Sigmoid colon (tissue), 7 donors: ENCODE data around the gene CCDC38. TPM values are rescaled to one million over a fixed set of nuclear protein-coding genes. Genes with fewer than 3 reads are reported as not detected.

Experiments
- DNase-seq: peaks from one replicate; pipeline ENCODE4 v3.0.0-alpha.2; 2019
- H3K27ac ChIP-seq, 4 donors: fragments of 200-600 bp; sonication (generic); one replicate each; pipeline ENCODE4 v1.5.1; 2016 to 2019; ENCODE audit warnings: mild to moderate bottlenecking in 1 of 4
- H3K27me3 ChIP-seq, 3 donors: fragments of 200-600 bp; sonication (generic); one replicate each; pipeline ENCODE4 v1.5.1; 2019; ENCODE audit warnings: mild to moderate bottlenecking in 1 of 3
- H3K36me3 ChIP-seq, 4 donors: fragments of 200-600 bp; sonication (generic); one replicate each; pipeline ENCODE4 v1.5.1; 2016 to 2019
- H3K4me1 ChIP-seq, 4 donors: fragments of 200-600 bp; sonication (generic); one replicate each; pipeline ENCODE4 v1.5.1; 2017 to 2019
- H3K4me3 ChIP-seq, 4 donors: fragments of 200-600 bp; sonication (generic); one replicate each; pipeline ENCODE4 v1.5.1; 2017 to 2019; ENCODE audit warnings: mild to moderate bottlenecking in 2 of 4, moderate library complexity in 1 of 4
- H3K9me3 ChIP-seq, 4 donors: fragments of 200-600 bp in 3 of 4; sonication (generic) in 3 of 4; one replicate each; pipeline versions ENCODE4 v1.5.1 to v1.6.1; 2013 to 2019
- EP300 ChIP-seq, 4 donors: sonication (generic); formaldehyde crosslinking; IDR thresholded peaks; one replicate each; pipeline ENCODE4 v1.6.1; 2017; ENCODE audit warnings: antibody characterized with exemption in 4 of 4
- POLR2A ChIP-seq, 2 donors: fragments of 450-650 bp; IDR thresholded peaks; one replicate each; pipeline ENCODE4 v1.6.1; 2016; ENCODE audit warnings: antibody characterized with exemption in 2 of 2, mild to moderate bottlenecking in 2 of 2, moderate library complexity in 2 of 2
- POLR2AphosphoS5 ChIP-seq, 4 donors: sonication (generic); formaldehyde crosslinking; IDR thresholded peaks; one replicate each; pipeline ENCODE4 v1.6.1; 2017; ENCODE audit warnings: antibody characterized with exemption in 4 of 4
- WGBS, 2 donors: extraction: QIAGEN DNeasy Blood & Tissue Kit; methylation state at CpG; one replicate each; pipeline ENCODE4 v1.1.7; 2013; 5-methylcytosine and 5-hydroxymethylcytosine counted together
- intact Hi-C: fragments of 100-400 bp; cut with DNase I; formaldehyde crosslinking; loops from one replicate; pipeline ENCODE4 v1.15.1; 2023
- polyA plus RNA-seq, 3 donors: library from polyadenylated mRNA; stranded (reverse); fragments of 200-250 nt; gene quantifications; one replicate each; pipeline ENCODE4 v1.2.3, GENCODE V29; 2013
- total RNA-seq, 4 donors: library from RNA; depleted of rRNA; stranded (reverse); fragments of >200 nt; gene quantifications; one replicate each; pipeline ENCODE4 v1.1.0, GENCODE V29; 2016
- TF ChIP-seq, protein P1 (sequence below), 4 experiments: fragments of 450-650 bp in 3 of 4; fragments of 200-600 bp in 1 of 4; IDR thresholded peaks; one replicate each; pipeline ENCODE4 v1.5.1; 2016 to 2019; ENCODE audit warnings: antibody characterized with exemption in 4 of 4, mild to moderate bottlenecking in 3 of 4, moderate library complexity in 2 of 4
- donor health status: healthy with polysubstance abuse.
- donor health status: Bipolar disorder and iron deficiency.
- donor health status: healthy.

CCDC38 gene
- total and polyA plus RNA-seq, 7 donors: not detected

GRCh38 chr12:95834572-95834971, 107.8 kb downstream of the CCDC38 start:
- Histone ChIP-seq H3K9me3 (no peaks in the 10 kb centered on the region), H3K4me3 (no peak overlapping the region), H3K4me1 (peaks cover 0 to 13% (median 8%) of the 10 kb centered on the region in 4 donors), H3K36me3 (no peaks in the 10 kb centered on the region), H3K27ac (no peak overlapping the region), H3K27me3 (no peaks in the 10 kb centered on the region)
- WGBS, 2 donors: 93 to 99% methylated on average over 1 of the region's 1 CpG
- no peak for DNase-seq
- TF ChIP-seq EP300 (IDR thresholded peaks at IDR 0.05) (no peak), POLR2AphosphoS5 (IDR thresholded peaks at IDR 0.05) (no peak), POLR2A (IDR thresholded peaks at IDR 0.05) (no peak)
- TF ChIP-seq, protein P1, sequence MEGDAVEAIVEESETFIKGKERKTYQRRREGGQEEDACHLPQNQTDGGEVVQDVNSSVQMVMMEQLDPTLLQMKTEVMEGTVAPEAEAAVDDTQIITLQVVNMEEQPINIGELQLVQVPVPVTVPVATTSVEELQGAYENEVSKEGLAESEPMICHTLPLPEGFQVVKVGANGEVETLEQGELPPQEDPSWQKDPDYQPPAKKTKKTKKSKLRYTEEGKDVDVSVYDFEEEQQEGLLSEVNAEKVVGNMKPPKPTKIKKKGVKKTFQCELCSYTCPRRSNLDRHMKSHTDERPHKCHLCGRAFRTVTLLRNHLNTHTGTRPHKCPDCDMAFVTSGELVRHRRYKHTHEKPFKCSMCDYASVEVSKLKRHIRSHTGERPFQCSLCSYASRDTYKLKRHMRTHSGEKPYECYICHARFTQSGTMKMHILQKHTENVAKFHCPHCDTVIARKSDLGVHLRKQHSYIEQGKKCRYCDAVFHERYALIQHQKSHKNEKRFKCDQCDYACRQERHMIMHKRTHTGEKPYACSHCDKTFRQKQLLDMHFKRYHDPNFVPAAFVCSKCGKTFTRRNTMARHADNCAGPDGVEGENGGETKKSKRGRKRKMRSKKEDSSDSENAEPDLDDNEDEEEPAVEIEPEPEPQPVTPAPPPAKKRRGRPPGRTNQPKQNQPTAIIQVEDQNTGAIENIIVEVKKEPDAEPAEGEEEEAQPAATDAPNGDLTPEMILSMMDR (IDR thresholded peaks at IDR 0.05): no peak
- intact Hi-C loops: no loop called here

DNA sequence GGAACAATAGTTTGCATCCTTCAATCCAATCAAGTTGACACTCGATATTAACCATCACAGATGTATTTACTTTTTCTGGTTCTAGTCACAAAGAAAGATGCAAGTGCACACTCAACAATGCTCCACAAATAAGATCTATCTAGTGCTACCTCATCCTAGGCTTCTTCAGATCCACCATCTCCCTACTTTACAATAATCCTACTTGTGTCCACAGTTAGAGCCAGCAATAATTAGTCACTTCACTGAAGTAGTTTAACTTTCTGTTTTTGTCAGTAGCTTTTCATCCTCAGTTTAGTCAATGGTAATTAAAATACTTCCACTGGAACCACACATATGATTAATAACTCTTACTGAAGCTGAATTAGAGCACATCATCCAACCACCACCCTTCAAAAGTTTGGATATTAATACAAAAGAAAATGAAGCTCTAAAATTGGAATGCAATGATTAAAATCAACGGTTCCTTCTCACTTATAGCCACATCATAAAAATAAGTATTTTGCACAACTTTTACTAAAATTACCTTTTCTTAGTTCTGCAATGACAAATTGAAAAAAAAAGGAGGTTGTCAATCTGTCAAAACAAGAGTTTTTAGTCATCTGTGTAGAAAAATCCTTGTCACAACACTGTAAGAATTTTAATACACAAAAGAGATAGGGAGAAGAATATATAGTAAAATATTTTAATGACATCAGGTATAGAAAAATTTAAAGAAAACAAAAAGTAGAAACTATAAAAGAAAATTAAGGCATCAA, 111.9 kb downstream of the CCDC38 start:
- H3K9me3 ChIP-seq: no peaks in the 10 kb centered on the region
- no peak for TF ChIP-seq POLR2A (IDR thresholded peaks at IDR 0.05)
- H3K4me1 ChIP-seq: no peaks in the 10 kb centered on the region
- no peak overlapping the region for H3K27ac ChIP-seq
- no peaks in the 10 kb centered on the region for H3K36me3 ChIP-seq
- WGBS, 2 donors: 46 to 69% methylated on average over 2 of the region's 2 CpGs
- DNase-seq: no peak
- intact Hi-C loops: no loop called here
- H3K4me3 ChIP-seq: no peak overlapping the region
- no peaks in the 10 kb centered on the region for H3K27me3 ChIP-seq

- Histone ChIP-seq H3K4me3 (no peak overlapping the region), H3K36me3 (no peaks in the 10 kb centered on the region), H3K27ac (no peak overlapping the region), H3K9me3 (no peaks in the 10 kb centered on the region), H3K27me3 (no peaks in the 10 kb centered on the region), H3K4me1 (no peaks in the 10 kb centered on the region)
- intact Hi-C loops: no loop called here
- TF ChIP-seq POLR2A (IDR thresholded peaks at IDR 0.05): no peak
- TF ChIP-seq EP300 (IDR thresholded peaks at IDR 0.05): no peak
- TF ChIP-seq POLR2AphosphoS5 (IDR thresholded peaks at IDR 0.05): no peak
- TF ChIP-seq, protein P1 (IDR thresholded peaks at IDR 0.05): no peak
- DNase-seq: no peak
Observed at GRCh38 chr12:95829395-95829794, 113.0 kb downstream of the CCDC38 start.

DNA sequence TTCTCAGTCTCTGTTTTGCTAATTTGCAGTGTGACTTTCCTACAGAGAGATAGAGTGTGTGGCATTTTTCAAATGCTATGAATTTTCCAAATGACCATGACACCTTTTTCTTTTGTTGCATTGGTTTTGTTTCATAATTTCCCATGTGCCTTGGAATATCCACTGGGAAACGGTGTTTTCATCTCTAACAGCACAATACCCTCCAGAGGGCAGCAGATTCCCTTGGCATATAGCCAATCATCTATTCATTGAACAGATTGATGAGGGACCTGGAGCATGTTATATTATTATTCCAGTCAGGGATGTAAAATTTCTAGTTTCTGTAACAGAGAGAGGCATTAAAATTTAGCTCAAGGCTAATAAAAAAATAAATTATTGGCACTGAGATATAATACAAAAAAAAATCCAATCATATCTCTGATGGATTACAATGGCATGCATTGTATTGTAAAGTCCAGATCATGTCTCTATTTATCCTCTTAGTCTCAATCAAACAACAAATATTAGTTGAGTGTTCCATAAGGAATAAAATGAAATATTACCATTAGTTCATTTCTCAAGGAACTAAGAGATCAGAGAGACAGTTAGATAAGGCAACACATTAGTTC, 122.2 kb downstream of the CCDC38 start:
- TF ChIP-seq POLR2AphosphoS5 (IDR thresholded peaks at IDR 0.05) (peak in 2 of 4 donors; percentile 64 to 68), EP300 (IDR thresholded peaks at IDR 0.05) (no peak), POLR2A (IDR thresholded peaks at IDR 0.05) (no peak)
- TF ChIP-seq, protein P1 (IDR thresholded peaks at IDR 0.05): peak in 3 of 4 experiments; percentile 28 to 33 (median 29)
- no peak overlapping the region for H3K4me3 ChIP-seq

More for the DNA sequence above, 122.2 kb downstream of the CCDC38 start:
- intact Hi-C loops: no loop called here
- Histone ChIP-seq H3K36me3 (no peaks in the 10 kb centered on the region), H3K27ac (no peak overlapping the region), H3K4me1 (peaks cover 0 to 3% (median 0%) of the 10 kb centered on the region in 4 donors), H3K9me3 (no peaks in the 10 kb centered on the region), H3K27me3 (no peaks in the 10 kb centered on the region)
- 0 to 3% methylated on average over 1 of the region's 1 CpG for WGBS, 2 donors
- no peak for DNase-seq

Other genes with a start within 250 kb of the CCDC38 start
- 10 to 100 TPM in 3 of 4 donors, 1 to 10 TPM in 1; 7.2 to 17.4 (median 10.3) TPM for gene NTN4, start 151.8 kb downstream of the CCDC38 start, total RNA-seq
- gene NTN4, start 151.8 kb downstream of the CCDC38 start, polyA plus RNA-seq: 1 to 10 TPM; 3.7 to 6.0 (median 5.3) TPM
- gene SNRPF, start 83.7 kb downstream of the CCDC38 start, total RNA-seq: 1 to 10 TPM; 3.0 to 9.0 (median 7.2) TPM
- 10 to 100 TPM; 33.0 to 52.3 (median 43.9) TPM for gene SNRPF, start 83.7 kb downstream of the CCDC38 start, polyA plus RNA-seq
- gene AMDHD1, start 717 bp upstream of the CCDC38 start, total RNA-seq: 1 to 10 TPM in 2 of 4 donors, under 1 TPM in 2; 0.55 to 1.2 (median 0.90) TPM
- gene AMDHD1, start 717 bp upstream of the CCDC38 start, polyA plus RNA-seq: under 1 TPM in 1 of 3 donors, not detected in 2; 0.47 TPM
- under 1 TPM in 1 of 4 donors, not detected in 3; 0.14 TPM for gene HAL, start 53.7 kb upstream of the CCDC38 start, total RNA-seq
- under 1 TPM; under 0.01 to 0.46 (median 0.39) TPM for gene HAL, start 53.7 kb upstream of the CCDC38 start, polyA plus RNA-seq
- 10 to 100 TPM; 58.5 to 77.3 (median 69.1) TPM for gene LTA4H, start 93.0 kb upstream of the CCDC38 start, total RNA-seq
- gene LTA4H, start 93.0 kb upstream of the CCDC38 start, polyA plus RNA-seq: 10 to 100 TPM; 39.6 to 58.6 (median 41.4) TPM